PC-9 (cell line): ENCODE data around the gene PCGF6. TPM values are rescaled to one million over a fixed set of nuclear protein-coding genes. Genes with fewer than 3 reads are reported as not detected.

Source experiments
- BruUV-seq: library from RNA; stranded (reverse); fragments of 400-500 nt; replicated peaks from 2 replicates; lab custom pipeline; 2021; lab: Mats Ljungman, UMichigan
- CTCF ChIA-PET: fragments of 300-600 bp; sonication (Branson Sonifier 250); formaldehyde crosslinking; loops from one replicate; lab custom pipeline; 2022; ENCODE audit warnings: antibody characterized with exemption; lab: Charles Lee
- POLR2A ChIA-PET: fragments of 300-600 bp; sonication (Branson Sonifier 250); formaldehyde crosslinking; loops from one replicate; lab custom pipeline; 2022; ENCODE audit warnings: antibody characterized with exemption; ENCODE audit not compliant: unreplicated experiment; lab: Charles Lee
- DNase-seq, 2 experiments: peaks; one replicate each; pipeline versions ENCODE4 v3.0.0 to v3.0.0-alpha.2; 2015 to 2022; ENCODE audit warnings: mixed read lengths in 1 of 2
- H2AFZ ChIP-seq: fragments of 200-600 bp; sonication (generic); 2 replicates; pipeline ENCODE4 v1.8.1; 2017; ENCODE audit warnings: antibody characterized with exemption
- H3F3A ChIP-seq: fragments of 200-600 bp; sonication (generic); 2 replicates; pipeline ENCODE4 v1.8.1; 2017; ENCODE audit warnings: antibody characterized with exemption, mild to moderate bottlenecking, low read depth; ENCODE audit not compliant: insufficient read depth
- H3K27ac ChIP-seq: fragments of 200-600 bp; sonication (generic); 2 replicates; pipeline ENCODE4 v1.6.1; 2016; ENCODE audit warnings: mixed run types
- H3K27me3 ChIP-seq: fragments of 200-600 bp; sonication (generic); 2 replicates; pipeline ENCODE4 v1.6.1; 2016; ENCODE audit warnings: low read depth, mixed run types; ENCODE audit not compliant: insufficient read depth
- H3K36me3 ChIP-seq: fragments of 200-600 bp; sonication (generic); 2 replicates; pipeline ENCODE4 v1.6.1; 2016; ENCODE audit warnings: low read depth, mixed run types
- H3K4me1 ChIP-seq: fragments of 200-600 bp; sonication (generic); replicated peaks from 2 replicates; pipeline ENCODE4 v1.6.1; 2016; ENCODE audit warnings: mixed run types; ENCODE audit not compliant: insufficient read depth
- H3K4me2 ChIP-seq: fragments of 200-600 bp; sonication (generic); 2 replicates; pipeline ENCODE4 v1.6.1; 2017; ENCODE audit warnings: mixed run types
- H3K4me3 ChIP-seq: fragments of 200-600 bp; sonication (generic); 2 replicates; pipeline ENCODE4 v1.6.1; 2016; ENCODE audit warnings: mixed run types
- H3K79me2 ChIP-seq: fragments of 200-600 bp; sonication (generic); 2 replicates; pipeline ENCODE4 v1.6.1; 2017; ENCODE audit warnings: low read depth, mixed run types
- H3K9me2 ChIP-seq: fragments of 200-600 bp; sonication (generic); 2 replicates; pipeline ENCODE4 v1.8.1; 2017; ENCODE audit warnings: mild to moderate bottlenecking; ENCODE audit not compliant: insufficient read depth
- H3K9me3 ChIP-seq: fragments of 200-600 bp; sonication (generic); 2 replicates; pipeline ENCODE4 v1.8.1; 2016; ENCODE audit warnings: low read depth; ENCODE audit not compliant: insufficient read depth
- H4K20me1 ChIP-seq: fragments of 200-600 bp; sonication (generic); 2 replicates; pipeline ENCODE4 v1.8.1; 2017; ENCODE audit not compliant: insufficient read depth
- EZH2 ChIP-seq: fragments of 200-600 bp; sonication (generic); IDR thresholded peaks from 2 replicates; pipeline ENCODE4 v1.8.0; 2017; ENCODE audit warnings: antibody characterized with exemption, low read depth
- intact Hi-C: fragments of 100-400 bp; cut with micrococcal nuclease; formaldehyde crosslinking; loops from one replicate; pipeline ENCODE4 v1.10.0; 2022; ENCODE audit not compliant: unreplicated experiment
- total RNA-seq: library from RNA; stranded (reverse); gene quantifications from 2 replicates; pipeline ENCODE4 v1.2.3, GENCODE V29; 2021
- TF ChIP-seq, protein P1 (sequence below): fragments of 200-600 bp; sonication (generic); conservative IDR thresholded peaks from 2 replicates; pipeline ENCODE4 v1.6.1; 2017; ENCODE audit warnings: mixed run types, antibody characterized with exemption, mild to moderate bottlenecking, moderate library complexity

Gene PCGF6
- total RNA-seq, 1 experiment from 2014 or later: 4.5 TPM

DNA sequence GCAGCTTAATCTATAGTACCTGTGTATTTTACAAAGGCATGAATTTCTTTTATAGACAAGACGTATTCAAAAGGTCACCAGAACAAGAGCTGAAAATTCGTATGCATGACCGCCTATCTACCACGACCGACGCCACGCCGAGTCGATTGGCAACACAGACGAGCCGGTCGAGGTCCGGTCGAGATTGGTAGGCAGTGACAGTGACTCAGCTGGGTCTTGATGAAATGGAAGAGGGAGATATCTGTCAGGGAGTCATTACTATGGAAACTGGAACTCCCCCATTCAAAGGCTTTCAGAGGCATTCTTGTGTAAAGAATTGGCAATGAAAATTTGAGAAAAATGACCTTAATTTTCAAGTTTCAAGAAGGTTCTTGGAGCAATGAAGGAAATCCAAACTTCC, 43.2 kb upstream of the PCGF6 start:
- Histone ChIP-seq H3F3A (peaks cover 13% of the 10 kb centered on the region; the same call in 1 of the 2 replicates), H3K4me1 (peaks cover 30% of the 10 kb centered on the region), H4K20me1 (peaks cover 3% of the 10 kb centered on the region; the same call in 1 of the 2 replicates), H3K4me2 (peak overlapping the region; percentile 87; the same call in 1 of the 2 replicates), H3K36me3 (peaks cover 7% of the 10 kb centered on the region; the same call in 1 of the 2 replicates), H3K27ac (no peak overlapping the region), H3K4me3 (no peak overlapping the region), H2AFZ (no peak overlapping the region), H3K9me3 (no peaks in the 10 kb centered on the region), H3K9me2 (no peaks in the 10 kb centered on the region), H3K27me3 (no peaks in the 10 kb centered on the region), H3K79me2 (peaks cover 59% of the 10 kb centered on the region)
- CTCF ChIA-PET: no interaction called here
- POLR2A ChIA-PET: no interaction called here
- BruUV-seq: no TSS peak
- TF ChIP-seq, protein P1, sequence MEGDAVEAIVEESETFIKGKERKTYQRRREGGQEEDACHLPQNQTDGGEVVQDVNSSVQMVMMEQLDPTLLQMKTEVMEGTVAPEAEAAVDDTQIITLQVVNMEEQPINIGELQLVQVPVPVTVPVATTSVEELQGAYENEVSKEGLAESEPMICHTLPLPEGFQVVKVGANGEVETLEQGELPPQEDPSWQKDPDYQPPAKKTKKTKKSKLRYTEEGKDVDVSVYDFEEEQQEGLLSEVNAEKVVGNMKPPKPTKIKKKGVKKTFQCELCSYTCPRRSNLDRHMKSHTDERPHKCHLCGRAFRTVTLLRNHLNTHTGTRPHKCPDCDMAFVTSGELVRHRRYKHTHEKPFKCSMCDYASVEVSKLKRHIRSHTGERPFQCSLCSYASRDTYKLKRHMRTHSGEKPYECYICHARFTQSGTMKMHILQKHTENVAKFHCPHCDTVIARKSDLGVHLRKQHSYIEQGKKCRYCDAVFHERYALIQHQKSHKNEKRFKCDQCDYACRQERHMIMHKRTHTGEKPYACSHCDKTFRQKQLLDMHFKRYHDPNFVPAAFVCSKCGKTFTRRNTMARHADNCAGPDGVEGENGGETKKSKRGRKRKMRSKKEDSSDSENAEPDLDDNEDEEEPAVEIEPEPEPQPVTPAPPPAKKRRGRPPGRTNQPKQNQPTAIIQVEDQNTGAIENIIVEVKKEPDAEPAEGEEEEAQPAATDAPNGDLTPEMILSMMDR: no peak
- TF ChIP-seq EZH2: no peak
- no peak for DNase-seq
- intact Hi-C loops: no loop called here

DNA sequence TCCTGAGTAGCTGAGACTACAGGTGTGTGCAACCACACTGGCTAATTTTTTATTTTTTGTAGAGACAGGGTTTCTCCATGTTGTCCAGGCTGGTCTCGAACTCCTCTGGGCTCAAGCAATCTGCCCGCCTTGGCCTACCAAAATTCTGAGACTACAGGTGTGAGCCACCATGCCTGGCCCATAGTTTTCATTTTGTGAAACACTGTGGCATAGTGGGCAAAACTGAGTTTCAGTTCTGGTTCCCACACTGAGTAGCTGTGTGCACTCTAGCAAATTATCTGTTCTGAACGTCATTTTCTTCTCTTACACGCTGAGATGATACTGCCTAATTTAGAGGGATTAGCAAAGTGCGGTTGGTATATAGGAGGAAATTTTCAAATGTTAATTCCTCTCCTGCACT, 31.8 kb upstream of the PCGF6 start:
- H3K9me3 ChIP-seq: no peaks in the 10 kb centered on the region
- no TSS peak for BruUV-seq
- H3K4me3 ChIP-seq: no peak overlapping the region
- no peaks in the 10 kb centered on the region for H3K4me1 ChIP-seq
- no peak overlapping the region for H3K27ac ChIP-seq
- no peaks in the 10 kb centered on the region; the same call in 1 of the 2 replicates for H3F3A ChIP-seq
- no peaks in the 10 kb centered on the region for H3K79me2 ChIP-seq
- DNase-seq: no peak
- ChIA-PET POLR2A (interaction anchor here (0.7 kb wide), 1 partner anchor 9 kb away, joined by 7 read pairs; no protein-coding TSS in a partner anchor), CTCF (no interaction called here)
- no peaks in the 10 kb centered on the region for H3K27me3 ChIP-seq
- no peak for TF ChIP-seq EZH2
- TF ChIP-seq, protein P1: no peak
- H3K9me2 ChIP-seq: no peaks in the 10 kb centered on the region
- H2AFZ ChIP-seq: no peak overlapping the region
- no peaks in the 10 kb centered on the region for H4K20me1 ChIP-seq
- H3K36me3 ChIP-seq: no peaks in the 10 kb centered on the region
- H3K4me2 ChIP-seq: no peak overlapping the region
- intact Hi-C loops: no loop called here

DNA sequence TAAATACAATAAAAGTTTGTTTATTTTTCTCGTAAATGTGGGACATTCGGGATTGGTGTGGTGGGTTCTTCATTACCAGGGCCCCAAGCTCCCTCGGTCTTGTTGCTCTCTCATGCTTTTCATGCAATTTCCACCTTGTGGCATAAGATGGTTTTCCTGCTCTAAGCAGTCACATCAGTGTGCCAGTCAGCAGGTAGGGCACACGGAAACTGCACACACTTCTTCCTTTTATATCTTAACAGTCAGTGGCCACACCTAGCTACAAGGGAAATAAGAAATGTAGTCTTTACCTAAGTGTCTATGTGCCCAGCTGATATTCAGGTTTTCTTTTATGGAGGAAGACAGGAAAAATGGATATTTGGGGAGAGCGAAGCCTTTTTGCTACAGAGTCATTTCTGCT, 23.3 kb upstream of the PCGF6 start:
- H2AFZ ChIP-seq: no peak overlapping the region
- peaks cover 21% of the 10 kb centered on the region; the same call in 1 of the 2 replicates for H3K79me2 ChIP-seq
- intact Hi-C loops: no loop called here
- H3K9me2 ChIP-seq: no peaks in the 10 kb centered on the region
- DNase-seq: no peak
- POLR2A ChIA-PET: no interaction called here
- no peaks in the 10 kb centered on the region for H3K36me3 ChIP-seq
- no peak overlapping the region for H3K27ac ChIP-seq
- TF ChIP-seq EZH2: no peak
- TF ChIP-seq, protein P1: no peak
- H4K20me1 ChIP-seq: no peaks in the 10 kb centered on the region
- H3K9me3 ChIP-seq: no peaks in the 10 kb centered on the region
- H3K4me1 ChIP-seq: 0 out of 2 replicates have a peak, but pooled peaks cover 6% of the 10 kb centered on the region
- H3K4me3 ChIP-seq: no peak overlapping the region
- no peaks in the 10 kb centered on the region for H3F3A ChIP-seq
- CTCF ChIA-PET: no interaction called here
- H3K27me3 ChIP-seq: no peaks in the 10 kb centered on the region
- no peak overlapping the region for H3K4me2 ChIP-seq
- BruUV-seq: no TSS peak
